ENCODE measurements around the gene PSMB7.

DNA sequence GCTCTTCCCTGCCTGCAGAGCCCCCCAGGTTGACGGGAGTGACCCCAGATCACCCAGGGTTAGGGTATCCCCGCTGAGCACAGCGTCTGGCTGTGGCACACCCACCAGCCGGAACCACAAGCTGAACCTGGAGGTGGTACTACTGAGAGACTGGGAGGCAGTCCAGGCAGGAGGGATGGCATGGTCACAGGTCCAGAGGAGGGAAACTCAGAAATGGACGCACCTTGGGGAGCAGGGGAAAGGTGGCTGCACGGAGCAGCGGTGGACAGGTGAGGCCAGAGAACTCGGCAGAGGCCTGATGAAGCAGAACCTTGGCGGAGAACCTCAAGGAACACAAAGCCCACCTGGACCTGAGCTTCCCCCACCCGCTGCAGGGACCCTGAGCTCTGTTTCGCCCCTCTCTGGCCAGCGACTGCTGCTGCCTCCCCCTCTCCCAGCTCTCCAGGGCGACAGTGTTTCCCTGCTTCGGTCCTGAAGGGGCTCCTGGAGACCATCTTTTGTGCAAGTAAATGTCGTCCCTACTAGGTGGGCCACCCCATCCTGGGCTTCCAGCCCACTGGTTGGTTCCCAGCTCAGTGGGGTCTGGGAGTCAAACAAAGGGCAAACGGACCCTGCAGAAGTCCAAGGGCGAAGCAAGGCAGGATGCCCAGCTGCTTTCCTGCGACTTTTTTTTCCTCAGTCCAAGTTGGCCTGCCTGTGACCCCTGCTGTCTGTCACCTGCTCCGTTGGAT is 35.9 kb upstream of the PSMB7 start:
- TF ChIP-seq EZH2 (IDR thresholded peaks at IDR 0.05) (no peak), FOXP2 (optimal IDR thresholded peaks at IDR 0.05; ENCODE audit: control extremely low read depth, extremely low read length, insufficient read depth) (no peak), POLR2AphosphoS5 (IDR thresholded peaks at IDR 0.05; ENCODE audit: borderline replicate concordance, low read depth, low read length) (no peak)

Measured in SK-N-MC (cell line).